Measurements from ENCODE around the gene SRGAP1.
A peak's percentile ranks its signal among the peaks of the same experiment; 100 is the strongest.

SRGAP1 gene

DNA sequence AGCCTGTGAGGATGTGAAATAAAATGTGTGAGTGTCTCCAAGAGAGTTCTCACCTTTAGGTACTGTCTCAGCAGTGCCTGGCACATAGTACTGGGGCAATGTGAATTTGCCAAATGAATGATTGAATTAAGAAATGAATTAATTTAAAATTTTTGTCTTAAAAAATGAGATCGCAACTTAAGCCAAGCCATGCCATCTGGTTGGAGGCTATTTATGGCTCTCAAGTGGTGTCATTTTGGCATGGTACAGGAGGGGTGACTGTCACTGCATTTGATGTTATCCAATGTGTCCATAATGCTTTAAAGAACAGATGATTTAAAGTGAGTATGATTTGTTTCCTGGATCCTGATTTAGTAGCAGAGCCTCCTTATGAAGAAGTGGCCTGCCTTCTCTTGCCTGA lies 80.3 kb downstream of the SRGAP1 start:
- H3K27me3 ChIP-seq (replicated peaks), result no peaks in the 10 kb centered on the region
- DNase-seq, result no peak
- TF ChIP-seq, protein P1, sequence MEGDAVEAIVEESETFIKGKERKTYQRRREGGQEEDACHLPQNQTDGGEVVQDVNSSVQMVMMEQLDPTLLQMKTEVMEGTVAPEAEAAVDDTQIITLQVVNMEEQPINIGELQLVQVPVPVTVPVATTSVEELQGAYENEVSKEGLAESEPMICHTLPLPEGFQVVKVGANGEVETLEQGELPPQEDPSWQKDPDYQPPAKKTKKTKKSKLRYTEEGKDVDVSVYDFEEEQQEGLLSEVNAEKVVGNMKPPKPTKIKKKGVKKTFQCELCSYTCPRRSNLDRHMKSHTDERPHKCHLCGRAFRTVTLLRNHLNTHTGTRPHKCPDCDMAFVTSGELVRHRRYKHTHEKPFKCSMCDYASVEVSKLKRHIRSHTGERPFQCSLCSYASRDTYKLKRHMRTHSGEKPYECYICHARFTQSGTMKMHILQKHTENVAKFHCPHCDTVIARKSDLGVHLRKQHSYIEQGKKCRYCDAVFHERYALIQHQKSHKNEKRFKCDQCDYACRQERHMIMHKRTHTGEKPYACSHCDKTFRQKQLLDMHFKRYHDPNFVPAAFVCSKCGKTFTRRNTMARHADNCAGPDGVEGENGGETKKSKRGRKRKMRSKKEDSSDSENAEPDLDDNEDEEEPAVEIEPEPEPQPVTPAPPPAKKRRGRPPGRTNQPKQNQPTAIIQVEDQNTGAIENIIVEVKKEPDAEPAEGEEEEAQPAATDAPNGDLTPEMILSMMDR (IDR thresholded peaks at IDR 0.05; ENCODE audit: low read depth, low read length, missing control alignments), result no peak
- no peak overlapping the region for H3K4me3 ChIP-seq (ENCODE audit: low read depth, low read length)
- no peak overlapping the region for H3K27ac ChIP-seq
- in situ Hi-C loops (cut with HindIII; ENCODE audit: low pct_ligation_motif_present, low sequenced_read_pairs), result no loop called here
- no peaks in the 10 kb centered on the region for H3K36me3 ChIP-seq (replicated peaks)

DNA sequence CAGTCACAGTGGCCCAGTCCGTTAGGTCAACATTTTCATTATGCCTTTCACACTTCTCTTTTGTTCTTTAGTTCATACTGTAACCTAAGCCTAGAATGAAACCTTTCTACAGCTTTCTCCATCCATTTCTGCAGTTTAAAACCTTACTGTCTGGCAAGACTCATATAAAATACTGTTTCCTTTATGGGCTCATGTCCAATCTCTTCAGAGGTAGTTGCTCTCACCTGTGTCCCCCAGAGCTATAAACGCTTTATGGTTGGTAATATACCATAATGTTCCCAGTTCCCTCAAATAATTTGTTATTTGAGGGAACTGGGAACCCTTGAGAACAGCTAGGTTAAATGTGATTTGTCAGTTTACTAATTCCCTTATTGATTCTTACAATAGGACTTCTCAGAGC lies 83.0 kb downstream of the SRGAP1 start:
- in situ Hi-C loops (cut with HindIII; ENCODE audit: low pct_ligation_motif_present, low sequenced_read_pairs), result no loop called here
- no peaks in the 10 kb centered on the region for H3K27me3 ChIP-seq (replicated peaks)
- no peak overlapping the region for H3K4me3 ChIP-seq (ENCODE audit: low read depth, low read length)
- H3K36me3 ChIP-seq (replicated peaks), result no peaks in the 10 kb centered on the region
- H3K27ac ChIP-seq, result no peak overlapping the region
- DNase-seq, result no peak
- TF ChIP-seq, protein P1 (IDR thresholded peaks at IDR 0.05; ENCODE audit: low read depth, low read length, missing control alignments), result no peak

DNA sequence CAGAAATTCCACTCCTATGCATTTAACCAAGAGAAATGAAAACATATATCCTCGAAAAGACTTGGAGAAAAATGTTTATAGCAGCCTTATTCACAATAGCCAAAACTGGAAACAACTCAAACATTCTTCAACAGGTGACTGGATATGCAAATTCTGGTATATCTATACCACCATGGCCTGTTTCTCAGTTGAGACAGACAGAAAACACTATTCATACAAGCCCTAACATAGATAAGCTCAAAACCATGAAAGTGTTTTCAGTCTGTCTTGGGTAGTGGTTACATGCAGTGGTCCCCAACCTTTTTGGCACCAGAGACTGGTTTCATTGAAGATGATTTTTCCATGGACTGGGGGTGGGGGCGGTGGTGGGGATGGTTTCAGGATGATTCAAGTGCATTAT lies 83.8 kb downstream of the SRGAP1 start:
- TF ChIP-seq, protein P1 (IDR thresholded peaks at IDR 0.05; ENCODE audit: low read depth, low read length, missing control alignments), result no peak
- no peak overlapping the region for H3K27ac ChIP-seq
- DNase-seq, result no peak
- H3K36me3 ChIP-seq (replicated peaks), result no peaks in the 10 kb centered on the region
- no peak overlapping the region for H3K4me3 ChIP-seq (ENCODE audit: low read depth, low read length)
- in situ Hi-C loops (cut with HindIII; ENCODE audit: low pct_ligation_motif_present, low sequenced_read_pairs), result no loop called here
- no peaks in the 10 kb centered on the region for H3K27me3 ChIP-seq (replicated peaks)

DNA sequence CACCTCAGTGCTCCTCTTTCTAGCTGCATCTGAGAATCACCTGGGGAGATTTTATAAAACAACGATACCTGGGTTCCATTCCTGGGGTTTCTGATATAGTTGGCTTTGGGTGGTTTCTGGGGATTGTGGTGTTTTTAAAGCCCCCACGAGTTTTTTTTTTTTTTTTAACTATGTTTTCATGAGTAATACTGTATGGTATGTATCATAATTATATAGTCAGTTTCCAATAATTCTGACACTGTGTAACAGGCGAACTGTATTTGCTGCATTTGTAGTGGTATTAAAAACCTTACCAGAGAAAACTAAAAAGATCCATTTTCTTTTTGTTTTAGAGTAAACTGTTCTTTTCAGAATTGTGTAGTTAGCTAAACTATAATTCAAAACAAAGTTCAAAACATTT lies 84.9 kb downstream of the SRGAP1 start:
- TF ChIP-seq, protein P1 (IDR thresholded peaks at IDR 0.05; ENCODE audit: low read depth, low read length, missing control alignments), result no peak
- in situ Hi-C loops (cut with HindIII; ENCODE audit: low pct_ligation_motif_present, low sequenced_read_pairs), result no loop called here
- Histone ChIP-seq H3K4me3 (ENCODE audit: low read depth, low read length) (no peak overlapping the region), H3K36me3 (replicated peaks) (no peaks in the 10 kb centered on the region), H3K27ac (no peak overlapping the region), H3K27me3 (replicated peaks) (no peaks in the 10 kb centered on the region)
- DNase-seq, result no peak

DNA sequence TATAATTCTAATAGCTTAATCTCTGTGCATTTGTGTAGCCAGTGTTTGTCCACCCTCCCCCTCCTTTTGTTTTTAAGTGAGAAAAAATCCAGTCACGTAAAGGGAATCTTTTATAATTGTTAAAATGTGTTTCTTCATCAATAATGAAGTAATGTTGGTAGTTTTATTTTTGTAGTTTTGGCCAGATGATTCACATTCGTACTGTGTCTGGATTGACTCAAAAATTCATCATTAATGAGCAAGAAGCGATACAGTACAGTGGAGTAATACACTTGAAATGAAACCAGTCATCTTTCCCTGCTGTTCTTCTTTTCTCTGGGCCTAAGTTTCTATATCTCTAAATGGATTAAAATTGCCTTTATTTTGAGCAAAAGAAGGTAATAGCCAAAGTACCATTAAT lies 86.5 kb downstream of the SRGAP1 start:
- Histone ChIP-seq H3K4me3 (ENCODE audit: low read depth, low read length) (no peak overlapping the region), H3K27me3 (replicated peaks) (no peaks in the 10 kb centered on the region), H3K36me3 (replicated peaks) (no peaks in the 10 kb centered on the region), H3K27ac (peak overlapping the region; percentile 31)
- TF ChIP-seq, protein P1 (IDR thresholded peaks at IDR 0.05; ENCODE audit: low read depth, low read length, missing control alignments), result no peak
- DNase-seq, result no peak
- in situ Hi-C loops (cut with HindIII; ENCODE audit: low pct_ligation_motif_present, low sequenced_read_pairs), result no loop called here

DNA sequence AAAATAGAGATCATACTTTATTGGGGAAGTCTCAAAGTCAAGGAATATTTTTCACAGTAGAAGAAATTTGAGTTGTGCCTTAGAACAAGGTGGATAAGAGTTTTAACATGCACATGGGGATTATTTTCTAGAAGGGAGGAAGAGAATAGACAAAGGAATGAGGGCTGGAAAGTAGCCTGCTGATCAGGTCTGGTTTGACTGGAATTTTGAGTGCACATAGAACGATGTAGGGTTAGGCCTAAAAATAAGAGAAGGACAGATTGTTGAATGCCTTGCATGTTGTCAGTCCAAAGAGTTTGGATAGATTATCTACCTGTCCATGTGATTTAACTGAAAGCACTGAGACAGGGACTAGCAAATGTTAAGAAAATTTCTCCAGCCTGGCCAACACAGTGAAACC lies 87.2 kb downstream of the SRGAP1 start:
- in situ Hi-C loops (cut with HindIII; ENCODE audit: low pct_ligation_motif_present, low sequenced_read_pairs), result no loop called here
- Histone ChIP-seq H3K27ac (no peak overlapping the region), H3K36me3 (replicated peaks) (no peaks in the 10 kb centered on the region)

More for the DNA sequence above, 87.2 kb downstream of the SRGAP1 start:
- no peak for DNase-seq
- no peaks in the 10 kb centered on the region for H3K27me3 ChIP-seq (replicated peaks)
- H3K4me3 ChIP-seq (ENCODE audit: low read depth, low read length), result no peak overlapping the region
- TF ChIP-seq, protein P1 (IDR thresholded peaks at IDR 0.05; ENCODE audit: low read depth, low read length, missing control alignments), result no peak
